B cell (primary cell): Measurements from ENCODE around the gene ANKRD44.

Source experiments
- EZH2 ChIP-seq: IDR thresholded peaks from 2 replicates; pipeline ENCODE4 v1.6.1; 2012; ENCODE audit warnings: borderline replicate concordance, low read depth, mild to moderate bottlenecking, moderate library complexity, low read length; ENCODE audit not compliant: insufficient read depth, poor library complexity, severe bottlenecking
- TF ChIP-seq, protein P1 (sequence below): fragments of 200-600 bp; IDR thresholded peaks from one replicate; pipeline ENCODE4 v1.8.0; 2022; ENCODE audit warnings: antibody characterized with exemption, mild to moderate bottlenecking

- TF ChIP-seq, protein P1, sequence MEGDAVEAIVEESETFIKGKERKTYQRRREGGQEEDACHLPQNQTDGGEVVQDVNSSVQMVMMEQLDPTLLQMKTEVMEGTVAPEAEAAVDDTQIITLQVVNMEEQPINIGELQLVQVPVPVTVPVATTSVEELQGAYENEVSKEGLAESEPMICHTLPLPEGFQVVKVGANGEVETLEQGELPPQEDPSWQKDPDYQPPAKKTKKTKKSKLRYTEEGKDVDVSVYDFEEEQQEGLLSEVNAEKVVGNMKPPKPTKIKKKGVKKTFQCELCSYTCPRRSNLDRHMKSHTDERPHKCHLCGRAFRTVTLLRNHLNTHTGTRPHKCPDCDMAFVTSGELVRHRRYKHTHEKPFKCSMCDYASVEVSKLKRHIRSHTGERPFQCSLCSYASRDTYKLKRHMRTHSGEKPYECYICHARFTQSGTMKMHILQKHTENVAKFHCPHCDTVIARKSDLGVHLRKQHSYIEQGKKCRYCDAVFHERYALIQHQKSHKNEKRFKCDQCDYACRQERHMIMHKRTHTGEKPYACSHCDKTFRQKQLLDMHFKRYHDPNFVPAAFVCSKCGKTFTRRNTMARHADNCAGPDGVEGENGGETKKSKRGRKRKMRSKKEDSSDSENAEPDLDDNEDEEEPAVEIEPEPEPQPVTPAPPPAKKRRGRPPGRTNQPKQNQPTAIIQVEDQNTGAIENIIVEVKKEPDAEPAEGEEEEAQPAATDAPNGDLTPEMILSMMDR, result no peak
- TF ChIP-seq EZH2, result no peak
These were observed 35.3 kb upstream of the ANKRD44 start for GRCh38 chr2:197345846-197346370.
